GM12878 (cell line): Measurements from ENCODE around the gene DLG2.

Source experiments
- BACH1 ChIP-seq: fragments of 450-650 bp; IDR thresholded peaks from 2 replicates; pipeline ENCODE4 v1.6.1; 2017; ENCODE audit warnings: mild to moderate bottlenecking, borderline replicate concordance
- PAX8 ChIP-seq: fragments of 450-650 bp; IDR thresholded peaks from 2 replicates; pipeline ENCODE4 v1.6.1; 2017; ENCODE audit warnings: mild to moderate bottlenecking, moderate library complexity
- PML ChIP-seq: IDR thresholded peaks from 2 replicates; pipeline ENCODE4 v1.6.1; 2012; ENCODE audit warnings: low read length, inconsistent platforms
- POLR2A ChIP-seq: IDR thresholded peaks from 2 replicates; pipeline ENCODE4 v1.6.1; 2011; ENCODE audit warnings: low read depth, mild to moderate bottlenecking, low read length
- SMAD1 ChIP-seq: fragments of 450-650 bp; IDR thresholded peaks from 2 replicates; pipeline ENCODE4 v1.6.1; 2018; ENCODE audit warnings: mild to moderate bottlenecking, low read depth; ENCODE audit not compliant: partially characterized antibody
- SMC3 ChIP-seq: IDR thresholded peaks from 2 replicates; pipeline ENCODE4 v1.6.1; 2011; ENCODE audit warnings: low read length, improper control_type of control experiment, borderline replicate concordance
- ZBTB33 ChIP-seq: fragments of 450-650 bp; IDR thresholded peaks from 2 replicates; pipeline ENCODE4 v1.6.1; 2017; ENCODE audit warnings: mild to moderate bottlenecking

GRCh38 chr11:83538286-83538685, 2088.9 kb downstream of the DLG2 start:
- no peak for TF ChIP-seq SMC3
- TF ChIP-seq ZBTB33, result no peak
- TF ChIP-seq BACH1, result no peak
- no peak for TF ChIP-seq POLR2A
- no peak for TF ChIP-seq PAX8
- TF ChIP-seq PML, result no peak
- TF ChIP-seq SMAD1, result no peak
